Uterus (tissue), 4 donors: Measurements from ENCODE around the gene SMARCA2. TPM values are rescaled to one million over a fixed set of nuclear protein-coding genes. Genes with fewer than 3 reads are reported as not detected.

Source experiments
- DNase-seq, 2 donors: peaks; one replicate each; pipeline ENCODE4 v3.0.0-alpha.2; 2019 to 2020
- H3K27ac ChIP-seq, 2 donors: fragments of 200-600 bp; sonication (generic); 1 replicate in 1 of 2; 2 replicates in 1 of 2; pipeline ENCODE4 v1.5.1; 2016 to 2018
- H3K27me3 ChIP-seq, 2 donors: fragments of 200-600 bp; sonication (generic); one replicate each; pipeline ENCODE4 v1.5.1; 2018 to 2019; ENCODE audit warnings: control low read depth in 1 of 2
- H3K36me3 ChIP-seq, 2 donors: fragments of 200-600 bp; sonication (generic); one replicate each; pipeline ENCODE4 v1.5.1; 2019; ENCODE audit warnings: control low read depth in 1 of 2
- H3K4me1 ChIP-seq, 2 donors: fragments of 200-600 bp; sonication (generic); one replicate each; pipeline ENCODE4 v1.5.1; 2018 to 2019; ENCODE audit warnings: control low read depth in 1 of 2
- H3K4me3 ChIP-seq, 2 donors: fragments of 200-600 bp; sonication (generic); 1 replicate in 1 of 2; 2 replicates in 1 of 2; pipeline ENCODE4 v1.5.1; 2018 to 2019; ENCODE audit warnings: mild to moderate bottlenecking in 1 of 2
- H3K9me3 ChIP-seq, 2 donors: fragments of 200-600 bp; sonication (generic); one replicate each; pipeline ENCODE4 v1.5.1; 2019; ENCODE audit warnings: control low read depth in 1 of 2
- POLR2A ChIP-seq, 2 donors: fragments of 450-650 bp; IDR thresholded peaks; one replicate each; pipeline ENCODE4 v1.6.1; 2016; ENCODE audit warnings: antibody characterized with exemption in 2 of 2, mild to moderate bottlenecking in 1 of 2, moderate library complexity in 1 of 2
- intact Hi-C: fragments of 100-400 bp; cut with DNase I; formaldehyde crosslinking; loops from one replicate; pipeline ENCODE4 v1.15.1; 2023; ENCODE audit warnings: low total_unique reads
- small RNA-seq: library from RNA; depleted of rRNA; stranded (forward); fragments of <200 nt; gene quantifications from one replicate; pipeline ENCODE3, GENCODE V24; 2016
- total RNA-seq, 4 donors: library from RNA; depleted of rRNA in 3 of 4; stranded (reverse); fragments of >200 nt in 3 of 4; gene quantifications; one replicate each; pipeline versions ENCODE4 v1.1.0 to v1.2.4, GENCODE V29; 2014 to 2023
- TF ChIP-seq, protein P1 (sequence below), 4 experiments: fragments of 200-600 bp in 2 of 4; fragments of 450-650 bp in 2 of 4; sonication (generic) in 2 of 4; IDR thresholded peaks; one replicate each; pipeline ENCODE4 v1.5.1; 2016 to 2019; ENCODE audit warnings: antibody characterized with exemption in 4 of 4, mild to moderate bottlenecking in 2 of 4, moderate library complexity in 1 of 4
- donor health status: DM: yes; HTN: yes; CAD: no.

The SMARCA2 gene
- total RNA-seq, 4 donors from 2014 or later, result 51.7 to 251 (median 214) TPM

DNA sequence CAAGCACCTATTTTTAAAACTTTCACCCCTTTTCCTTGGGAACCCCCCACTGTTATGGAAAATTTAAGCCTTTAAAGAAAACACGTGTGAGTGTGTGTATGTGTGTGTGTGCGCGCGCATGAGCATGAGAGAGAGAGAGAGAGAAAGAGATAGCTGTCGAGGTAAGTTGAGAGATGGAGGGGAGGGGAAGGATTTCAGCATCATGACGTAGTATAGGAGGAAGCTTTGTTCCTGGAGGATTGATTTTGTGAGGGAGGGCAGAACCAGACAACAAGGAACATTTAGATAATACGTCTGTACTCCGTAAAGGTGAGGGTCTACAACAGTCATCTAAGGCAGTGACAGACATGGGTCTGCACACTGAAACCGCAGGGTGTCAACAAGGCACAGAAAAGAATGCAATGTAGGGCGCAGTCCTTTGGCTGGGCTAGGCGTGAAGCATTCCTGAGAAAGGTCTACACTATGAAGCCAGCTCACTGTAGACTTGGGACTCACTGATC is 227.7 kb downstream of the SMARCA2 start:
- TF ChIP-seq, protein P1, sequence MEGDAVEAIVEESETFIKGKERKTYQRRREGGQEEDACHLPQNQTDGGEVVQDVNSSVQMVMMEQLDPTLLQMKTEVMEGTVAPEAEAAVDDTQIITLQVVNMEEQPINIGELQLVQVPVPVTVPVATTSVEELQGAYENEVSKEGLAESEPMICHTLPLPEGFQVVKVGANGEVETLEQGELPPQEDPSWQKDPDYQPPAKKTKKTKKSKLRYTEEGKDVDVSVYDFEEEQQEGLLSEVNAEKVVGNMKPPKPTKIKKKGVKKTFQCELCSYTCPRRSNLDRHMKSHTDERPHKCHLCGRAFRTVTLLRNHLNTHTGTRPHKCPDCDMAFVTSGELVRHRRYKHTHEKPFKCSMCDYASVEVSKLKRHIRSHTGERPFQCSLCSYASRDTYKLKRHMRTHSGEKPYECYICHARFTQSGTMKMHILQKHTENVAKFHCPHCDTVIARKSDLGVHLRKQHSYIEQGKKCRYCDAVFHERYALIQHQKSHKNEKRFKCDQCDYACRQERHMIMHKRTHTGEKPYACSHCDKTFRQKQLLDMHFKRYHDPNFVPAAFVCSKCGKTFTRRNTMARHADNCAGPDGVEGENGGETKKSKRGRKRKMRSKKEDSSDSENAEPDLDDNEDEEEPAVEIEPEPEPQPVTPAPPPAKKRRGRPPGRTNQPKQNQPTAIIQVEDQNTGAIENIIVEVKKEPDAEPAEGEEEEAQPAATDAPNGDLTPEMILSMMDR (IDR thresholded peaks at IDR 0.05), result no peak
- TF ChIP-seq POLR2A (IDR thresholded peaks at IDR 0.05), result no peak
- no peaks in the 10 kb centered on the region for H3K4me1 ChIP-seq
- no peaks in the 10 kb centered on the region for H3K9me3 ChIP-seq
- no peaks in the 10 kb centered on the region for H3K36me3 ChIP-seq
- H3K27me3 ChIP-seq, result peaks cover 0 to 2% of the 10 kb centered on the region in 2 donors
- DNase-seq, result peak in 1 of 2 donors; percentile 31
- peak overlapping the region; percentile 63 to 71 for H3K27ac ChIP-seq
- intact Hi-C loops, result no loop called here
- peak overlapping the region; percentile 45 to 48 for H3K4me3 ChIP-seq

Small RNA genes lying within 50 kb of the gene (small RNA-seq; reads per million reads assigned to genes)
- gene RN7SL592P, result not detected
- gene RNU2-25P, result not detected
